Activated CD8-positive, alpha-beta memory T cell treated with anti-CD3 and anti-CD28 coated beads for 36 hours (primary cell): ENCODE results near the gene OR10X1. TPM values are rescaled to one million over a fixed set of nuclear protein-coding genes. Genes with fewer than 3 reads are reported as not detected.

Experiments
- total RNA-seq, 2 experiments: library from RNA; stranded (reverse); gene quantifications; one replicate each; pipeline ENCODE4 v1.2.3, GENCODE V29; 2021

Gene OR10X1
- total RNA-seq, 2 experiments from 2014 or later = not detected

Other genes with a start within 250 kb of the OR10X1 start
- not detected for gene CD1B, start 248.4 kb downstream of the OR10X1 start, total RNA-seq
- not detected for gene CD1E, start 226.0 kb downstream of the OR10X1 start, total RNA-seq
- gene OR10T2, start 180.4 kb downstream of the OR10X1 start, total RNA-seq = not detected
- not detected for gene OR10K2, start 153.7 kb downstream of the OR10X1 start, total RNA-seq
- gene OR10K1, start 118.1 kb downstream of the OR10X1 start, total RNA-seq = not detected
- gene OR10R2, start 107.7 kb downstream of the OR10X1 start, total RNA-seq = not detected
- not detected for gene OR6Y1, start 25.5 kb downstream of the OR10X1 start, total RNA-seq
- gene OR6P1, start 9.3 kb downstream of the OR10X1 start, total RNA-seq = not detected
- gene OR10Z1, start 25.4 kb upstream of the OR10X1 start, total RNA-seq = not detected
- gene SPTA1, start 106.8 kb upstream of the OR10X1 start, total RNA-seq = not detected
- not detected for gene OR6K2, start 120.8 kb upstream of the OR10X1 start, total RNA-seq
- not detected for gene OR6K3, start 140.8 kb upstream of the OR10X1 start, total RNA-seq
- gene OR6K6, start 174.8 kb upstream of the OR10X1 start, total RNA-seq = not detected
- not detected for gene OR6N1, start 192.3 kb upstream of the OR10X1 start, total RNA-seq
- gene OR6N2, start 201.3 kb upstream of the OR10X1 start, total RNA-seq = not detected